ENCODE results near the gene DYSF. TPM values are rescaled to one million over a fixed set of nuclear protein-coding genes. Genes with fewer than 3 reads are reported as not detected.

The DYSF gene
- total RNA-seq, 1 donor from 2014 or later, result 4.2 TPM

DNA sequence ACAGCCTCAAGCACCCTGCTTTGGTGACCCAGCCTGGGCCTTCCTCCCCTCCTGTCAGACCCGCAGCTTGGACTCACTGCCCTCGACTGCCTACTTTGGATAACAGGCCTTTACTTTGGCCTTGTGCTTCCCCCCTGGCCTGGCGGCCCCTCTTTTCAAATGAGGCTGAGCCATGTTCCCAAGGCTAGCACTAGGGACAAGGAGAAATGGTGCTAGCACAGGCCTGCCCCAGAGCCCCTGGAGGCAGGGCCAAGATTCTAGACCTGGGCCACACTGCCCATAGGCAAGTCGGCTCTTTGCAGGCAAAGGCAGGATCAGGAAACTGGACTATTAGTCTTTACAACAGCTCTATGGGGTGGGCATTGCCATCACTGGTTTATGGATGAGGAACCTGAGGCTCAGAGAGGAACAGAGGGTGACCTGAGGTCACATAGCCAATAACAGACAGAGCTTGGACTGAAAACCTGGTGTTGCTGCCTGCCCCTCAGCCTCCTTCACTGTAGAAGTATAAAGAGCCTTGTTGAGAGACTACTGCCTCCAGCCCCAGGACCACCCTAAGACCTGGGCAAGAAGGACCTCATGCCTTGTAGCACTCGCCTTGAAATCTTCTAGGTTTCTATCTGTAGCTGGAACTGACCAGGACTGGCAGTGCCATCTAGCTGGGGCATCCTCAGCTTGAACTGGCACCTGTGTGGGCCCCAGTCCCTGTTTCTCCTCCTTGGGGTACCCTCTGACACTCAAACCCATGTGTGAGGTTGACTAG, 266.3 kb downstream of the DYSF start:
- TF ChIP-seq CTCF (conservative IDR thresholded peaks at IDR 0.05), result no peak
- DNase-seq (ENCODE audit: extremely low spot score, unreplicated experiment), result no peak
- no peak overlapping the region for H3K27ac Mint-ChIP-seq

GRCh38 chr2:71720283-71720560, 266.9 kb downstream of the DYSF start:
- no peak for DNase-seq (ENCODE audit: extremely low spot score, unreplicated experiment)
- Mint-ChIP-seq H3K4me1 (ENCODE audit: unreplicated experiment) (peaks cover 16% of the 10 kb centered on the region), H3K9me3 (peaks cover 5% of the 10 kb centered on the region), H3K27ac (no peak overlapping the region), H3K27me3 (peaks cover 6% of the 10 kb centered on the region), H3K4me3 (no peak overlapping the region), H3K36me3 (no peaks in the 10 kb centered on the region)
- TF ChIP-seq CTCF (conservative IDR thresholded peaks at IDR 0.05), result no peak

More for the DNA sequence above, 266.3 kb downstream of the DYSF start:
- Mint-ChIP-seq H3K4me3 (no peak overlapping the region), H3K36me3 (no peaks in the 10 kb centered on the region), H3K4me1 (ENCODE audit: unreplicated experiment) (peaks cover 16% of the 10 kb centered on the region), H3K9me3 (peaks cover 5% of the 10 kb centered on the region), H3K27me3 (peaks cover 6% of the 10 kb centered on the region)

DNA sequence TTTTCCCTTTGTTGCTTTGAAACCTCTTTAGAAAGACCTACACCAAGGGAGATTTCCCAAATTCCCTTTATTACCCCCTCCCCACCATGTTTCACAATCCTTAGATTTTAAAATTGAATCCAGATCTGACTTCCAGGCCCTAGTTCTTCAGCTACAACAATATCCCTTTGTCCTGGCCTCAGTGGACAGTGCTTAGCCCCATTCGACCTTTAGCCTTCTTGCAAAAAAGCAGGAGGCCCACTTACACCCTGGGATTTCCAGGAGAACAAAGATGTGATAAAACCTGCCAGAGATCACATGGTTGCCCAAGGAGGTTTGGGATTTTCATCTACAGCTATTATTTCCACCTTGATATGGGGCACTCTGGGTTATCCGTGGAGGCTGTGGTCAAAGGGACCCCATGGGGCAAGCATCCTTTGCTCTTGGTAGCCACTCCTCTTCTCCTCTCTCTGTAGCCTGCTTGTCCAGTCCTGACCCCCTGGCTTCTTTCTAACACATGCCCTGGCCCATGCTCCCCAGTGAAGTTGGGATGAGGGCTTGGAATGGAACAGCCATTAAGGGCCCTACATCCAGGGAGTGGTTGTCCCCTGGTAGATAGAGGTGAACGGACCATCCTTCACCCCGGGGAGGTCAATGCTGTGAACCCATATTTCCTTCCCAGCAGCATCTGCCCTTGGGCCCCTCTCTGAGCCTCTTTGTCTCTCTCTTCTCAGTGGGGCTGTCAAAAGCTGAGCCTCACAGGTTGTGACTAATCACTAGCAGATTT, 267.4 kb downstream of the DYSF start:
- H3K27ac Mint-ChIP-seq, result no peak overlapping the region
- H3K4me3 Mint-ChIP-seq, result no peak overlapping the region
- H3K36me3 Mint-ChIP-seq, result no peaks in the 10 kb centered on the region
- TF ChIP-seq CTCF (conservative IDR thresholded peaks at IDR 0.05), result no peak
- DNase-seq (ENCODE audit: extremely low spot score, unreplicated experiment), result no peak
- H3K9me3 Mint-ChIP-seq, result peaks cover 5% of the 10 kb centered on the region
- peaks cover 16% of the 10 kb centered on the region for H3K4me1 Mint-ChIP-seq (ENCODE audit: unreplicated experiment)
- peaks cover 6% of the 10 kb centered on the region for H3K27me3 Mint-ChIP-seq

GRCh38 chr2:71721362-71721665, 268.0 kb downstream of the DYSF start:
- Mint-ChIP-seq H3K27ac (no peak overlapping the region), H3K4me3 (no peak overlapping the region), H3K4me1 (ENCODE audit: unreplicated experiment) (peaks cover 16% of the 10 kb centered on the region), H3K36me3 (no peaks in the 10 kb centered on the region), H3K27me3 (peaks cover 6% of the 10 kb centered on the region), H3K9me3 (peaks cover 5% of the 10 kb centered on the region)
- DNase-seq (ENCODE audit: extremely low spot score, unreplicated experiment), result no peak
- TF ChIP-seq CTCF (conservative IDR thresholded peaks at IDR 0.05), result no peak

GRCh38 chr2:71721669-71722068, 268.3 kb downstream of the DYSF start:
- Mint-ChIP-seq H3K27ac (no peak overlapping the region), H3K4me3 (no peak overlapping the region), H3K27me3 (peaks cover 6% of the 10 kb centered on the region), H3K9me3 (peaks cover 5% of the 10 kb centered on the region), H3K36me3 (no peaks in the 10 kb centered on the region), H3K4me1 (ENCODE audit: unreplicated experiment) (peaks cover 16% of the 10 kb centered on the region)
- TF ChIP-seq CTCF (conservative IDR thresholded peaks at IDR 0.05), result no peak
- DNase-seq (ENCODE audit: extremely low spot score, unreplicated experiment), result no peak

Data from type B pancreatic cell (in vitro differentiated cells).